H1 (cell line): ENCODE results near the gene SMARCE1. TPM values are rescaled to one million over a fixed set of nuclear protein-coding genes. Genes with fewer than 3 reads are reported as not detected.

Experiments
- CTCF ChIA-PET: fragments of 300-600 bp; sonication (Branson Sonifier 250); formaldehyde crosslinking; loops from one replicate; lab custom pipeline; 2021; ENCODE audit not compliant: partially characterized antibody; lab: Charles Lee
- POLR2A ChIA-PET: fragments of 300-600 bp; sonication (Branson Sonifier 250); formaldehyde crosslinking; loops from one replicate; lab custom pipeline; 2021; ENCODE audit warnings: inconsistent platforms; ENCODE audit not compliant: partially characterized antibody; lab: Charles Lee
- DNase-seq, 2 experiments: peaks; one replicate each; pipeline versions ENCODE4 v3.0.0 to v3.0.0-alpha.2; 2010 to 2022; ENCODE audit warnings: low spot score in 2 of 2, low read depth in 1 of 2, mixed read lengths in 1 of 2
- FAIRE-seq: peaks from 2 replicates; lab custom pipeline; 2011; peaks lifted over from hg19 to GRCh38; lab: Jason Lieb, UNC
- H2AFZ ChIP-seq: 2 replicates; pipeline ENCODE4 v1.8.1; 2012; ENCODE audit warnings: low read length, inconsistent platforms
- H2AK5ac ChIP-seq: 2 replicates; pipeline ENCODE4 v1.6.1; 2013; ENCODE audit warnings: low read depth, low read length
- H2BK120ac ChIP-seq: replicated peaks from 2 replicates; pipeline ENCODE3; 2013; ENCODE audit warnings: low read depth, low read length, inconsistent platforms
- H2BK12ac ChIP-seq: 2 replicates; pipeline ENCODE4 v1.6.1; 2013; ENCODE audit warnings: low read depth, low read length
- H2BK15ac ChIP-seq: 2 replicates; pipeline ENCODE4 v1.6.1; 2013; ENCODE audit warnings: low read length
- H2BK20ac ChIP-seq: 2 replicates; pipeline ENCODE4 v1.6.1; 2013; ENCODE audit warnings: low read length
- H2BK5ac ChIP-seq: 2 replicates; pipeline ENCODE4 v1.6.1; 2013; ENCODE audit warnings: low read depth, low read length
- H3K14ac ChIP-seq: 2 replicates; pipeline ENCODE4 v1.6.1; 2013; ENCODE audit warnings: inconsistent platforms; ENCODE audit not compliant: insufficient read length
- H3K18ac ChIP-seq: 2 replicates; pipeline ENCODE4 v1.6.1; 2013; ENCODE audit warnings: low read length; ENCODE audit errors: extremely low read depth
- H3K23ac ChIP-seq: 2 replicates; pipeline ENCODE4 v1.6.1; 2013; ENCODE audit warnings: inconsistent platforms; ENCODE audit not compliant: insufficient read length
- H3K23me2 ChIP-seq: 2 replicates; pipeline ENCODE4 v1.6.1; 2013; ENCODE audit warnings: low read depth, low read length
- H3K27ac ChIP-seq: 2 replicates; pipeline ENCODE4 v1.6.1; 2011; ENCODE audit warnings: low read depth, low read length, inconsistent platforms
- H3K27me3 ChIP-seq, 4 experiments: replicated peaks in 1 of 4; 1 replicate in 1 of 4; 2 replicates in 3 of 4; pipeline versions ENCODE4 v1.6.1 to v1.8.1; 2011 to 2013; ENCODE audit warnings: low read length in 3 of 4, mild to moderate bottlenecking in 3 of 4, inconsistent platforms in 2 of 4, mixed read lengths in 2 of 4, moderate library complexity in 1 of 4; ENCODE audit not compliant: control insufficient read depth in 3 of 4, insufficient read depth in 3 of 4; ENCODE audit errors: extremely low read depth in 1 of 4
- H3K36me3 ChIP-seq, 4 experiments: 2 replicates each; pipeline versions ENCODE4 v1.6.1 to v1.8.1; 2011 to 2013; ENCODE audit warnings: mild to moderate bottlenecking in 4 of 4, low read length in 3 of 4, moderate library complexity in 2 of 4, control low read depth in 1 of 4, inconsistent platforms in 1 of 4; ENCODE audit not compliant: insufficient read depth in 4 of 4, control insufficient read depth in 2 of 4
- H3K4ac ChIP-seq: replicated peaks from 2 replicates; pipeline ENCODE3; 2013; ENCODE audit warnings: low read length, low read depth, mixed read lengths, inconsistent platforms; ENCODE audit not compliant: insufficient read length
- H3K4me1 ChIP-seq, 4 experiments: replicated peaks in 1 of 4; 1 replicate in 1 of 4; 2 replicates in 3 of 4; pipeline versions ENCODE4 v1.6.1 to v1.8.1; 2011 to 2013; ENCODE audit warnings: low read length in 3 of 4, inconsistent platforms in 2 of 4, mixed read lengths in 1 of 4; ENCODE audit not compliant: insufficient read depth in 4 of 4, control insufficient read depth in 3 of 4
- H3K4me2 ChIP-seq, 2 experiments: 2 replicates each; pipeline versions ENCODE4 v1.6.1 to v1.8.1; 2011 to 2013; ENCODE audit warnings: low read depth in 2 of 2, low read length in 2 of 2, control low read depth in 1 of 2, inconsistent platforms in 1 of 2, mild to moderate bottlenecking in 1 of 2; ENCODE audit not compliant: insufficient read depth in 1 of 2
- H3K4me3 ChIP-seq, 4 experiments: fragments of 200-600, 300-600 bp in 1 of 4; sonication (generic), shearing (Covaris generic), sonication (Bioruptor Twin) in 1 of 4; 2 replicates each; pipeline versions ENCODE4 v1.5.1 to v1.8.1; 2011 to 2016; ENCODE audit warnings: low read length in 4 of 4, low read depth in 3 of 4, control low read depth in 2 of 4, inconsistent platforms in 2 of 4, mild to moderate bottlenecking in 2 of 4, mixed read lengths in 1 of 4, moderate library complexity in 1 of 4; ENCODE audit not compliant: insufficient read depth in 2 of 4; ENCODE audit errors: extremely low read depth in 1 of 4
- H3K56ac ChIP-seq: replicated peaks from 2 replicates; pipeline ENCODE3; 2013; ENCODE audit warnings: low read depth, mild to moderate bottlenecking, mixed read lengths, low read length, inconsistent platforms; ENCODE audit not compliant: insufficient read length
- H3K79me1 ChIP-seq: 2 replicates; pipeline ENCODE4 v1.6.1; 2013; ENCODE audit warnings: low read depth, low read length, control low read depth
- H3K79me2 ChIP-seq, 2 experiments: 2 replicates each; pipeline versions ENCODE4 v1.6.1 to v1.8.1; 2012 to 2013; ENCODE audit warnings: low read length in 2 of 2, mild to moderate bottlenecking in 2 of 2, inconsistent platforms in 1 of 2; ENCODE audit not compliant: insufficient read depth in 2 of 2, control insufficient read depth in 1 of 2
- H3K9ac ChIP-seq, 4 experiments: replicated peaks in 1 of 4; 1 replicate in 1 of 4; 2 replicates in 3 of 4; pipeline versions ENCODE4 v1.6.1 to v1.8.1; 2011 to 2013; ENCODE audit warnings: low read depth in 3 of 4, low read length in 3 of 4, control low read depth in 2 of 4, mild to moderate bottlenecking in 2 of 4, moderate library complexity in 2 of 4, inconsistent platforms in 1 of 4; ENCODE audit errors: extremely low read depth in 1 of 4
- H3K9me3 ChIP-seq, 2 experiments: 2 replicates each; pipeline versions ENCODE4 v1.6.1 to v1.8.1; 2012 to 2013; ENCODE audit warnings: mild to moderate bottlenecking in 2 of 2, moderate library complexity in 2 of 2, control low read depth in 1 of 2, inconsistent platforms in 1 of 2, low read depth in 1 of 2, low read length in 1 of 2, mixed read lengths in 1 of 2; ENCODE audit not compliant: insufficient read depth in 2 of 2
- H4K20me1 ChIP-seq, 2 experiments: replicated peaks in 1 of 2; 2 replicates each; pipeline versions ENCODE3 to v1.8.1; 2011 to 2013; ENCODE audit warnings: inconsistent platforms in 2 of 2, low read length in 2 of 2, mild to moderate bottlenecking in 1 of 2; ENCODE audit not compliant: insufficient read depth in 2 of 2, control insufficient read depth in 1 of 2
- H4K5ac ChIP-seq: 2 replicates; pipeline ENCODE4 v1.6.1; 2013; ENCODE audit warnings: low read length, low read depth, mixed read lengths, inconsistent platforms; ENCODE audit not compliant: insufficient read length
- H4K8ac ChIP-seq: 2 replicates; pipeline ENCODE4 v1.8.0; 2013; ENCODE audit warnings: mild to moderate bottlenecking, moderate library complexity, low read length, inconsistent platforms; ENCODE audit not compliant: insufficient read depth; ENCODE audit errors: extremely low read depth
- H4K91ac ChIP-seq: replicated peaks from 2 replicates; pipeline ENCODE3; 2013; ENCODE audit warnings: low read length, mixed read lengths, inconsistent platforms; ENCODE audit not compliant: insufficient read length
- ATF3 ChIP-seq: IDR thresholded peaks from 2 replicates; pipeline ENCODE4 v1.6.1; 2011; ENCODE audit warnings: low read depth, mild to moderate bottlenecking, low read length; ENCODE audit not compliant: insufficient read depth
- CTBP2 ChIP-seq: IDR thresholded peaks from 2 replicates; pipeline ENCODE4 v1.7.0; 2011; ENCODE audit warnings: borderline replicate concordance, mild to moderate bottlenecking, moderate library complexity, mixed read lengths, low read length; ENCODE audit not compliant: insufficient read depth, insufficient read length
- EZH2 ChIP-seq: fragments of 200-600 bp; sonication (generic); IDR thresholded peaks from 2 replicates; pipeline ENCODE4 v1.7.1; 2012; ENCODE audit warnings: low read depth, mild to moderate bottlenecking, moderate library complexity, low read length, inconsistent platforms; ENCODE audit not compliant: severe bottlenecking
- FOSL1 ChIP-seq: IDR thresholded peaks from 2 replicates; pipeline ENCODE4 v1.6.1; 2011; ENCODE audit warnings: mild to moderate bottlenecking, low read depth, low read length, moderate library complexity; ENCODE audit not compliant: insufficient read depth
- HDAC2 ChIP-seq, 2 experiments: fragments of 300-600 bp in 1 of 2; sonication (generic) in 1 of 2; IDR thresholded peaks; 2 replicates each; pipeline ENCODE4 v1.6.1; 2011 to 2012; ENCODE audit warnings: low read depth in 2 of 2, low read length in 2 of 2, mild to moderate bottlenecking in 2 of 2, moderate library complexity in 2 of 2, borderline replicate concordance in 1 of 2, inconsistent platforms in 1 of 2
- KDM4A ChIP-seq: IDR thresholded peaks from one replicate; pipeline ENCODE4 v1.7.1; 2012; ENCODE audit warnings: low read depth, mild to moderate bottlenecking, moderate library complexity, low read length, inconsistent platforms; ENCODE audit not compliant: severe bottlenecking
- POLR2A ChIP-seq, 2 experiments: IDR thresholded peaks; 1 replicate in 1 of 2; 2 replicates in 1 of 2; pipeline ENCODE4 v1.6.1; 2011; ENCODE audit warnings: low read depth in 2 of 2, low read length in 2 of 2, mild to moderate bottlenecking in 2 of 2; ENCODE audit errors: control extremely low read depth in 1 of 2
- POLR2AphosphoS5 ChIP-seq: IDR thresholded peaks from 2 replicates; pipeline ENCODE4 v1.6.1; 2011; ENCODE audit warnings: low read depth, low read length
- SIX5 ChIP-seq: IDR thresholded peaks from 2 replicates; pipeline ENCODE4 v1.6.1; 2011; ENCODE audit warnings: mild to moderate bottlenecking, low read depth, low read length
- SUZ12 ChIP-seq: fragments of 200-600 bp; sonication (generic); IDR thresholded peaks from 2 replicates; pipeline ENCODE4 v1.6.1; 2012; ENCODE audit warnings: mild to moderate bottlenecking, inconsistent platforms, low read length, moderate library complexity, mixed read lengths
- TAF1 ChIP-seq: IDR thresholded peaks from 2 replicates; pipeline ENCODE4 v1.6.1; 2011; ENCODE audit warnings: mild to moderate bottlenecking, low read depth, low read length
- WGBS, 2 experiments: shearing (Covaris generic) in 1 of 2; methylation state at CpG; one replicate each; pipeline versions ENCODE4 v1.1.6 to v1.1.7; 2013 to 2015; ENCODE audit warnings: low lambda C conversion rate in 2 of 2, mixed read lengths in 2 of 2, inconsistent platforms in 1 of 2, low coverage in 1 of 2, missing lambda C conversion rate in 1 of 2; ENCODE audit not compliant: insufficient replicate concordance in 2 of 2, insufficient coverage in 1 of 2, insufficient read length in 1 of 2; ENCODE audit errors: extremely low coverage in 1 of 2, missing lambda C conversion rate in 1 of 2; 5-methylcytosine and 5-hydroxymethylcytosine counted together
- polyA plus RNA-seq, 7 experiments: library from polyadenylated mRNA; depleted of rRNA in 3 of 7; stranded (reverse) in 5 of 7; unstranded in 2 of 7; fragments of >200 nt in 5 of 7; fragments of 200-250 nt in 2 of 7; gene quantifications; 1 replicate in 5 of 7; 2 replicates in 1 of 7; 4 replicates in 1 of 7; pipeline versions ENCODE4 v1.2.1 to v1.2.3, GENCODE V29; 2011 to 2013; ENCODE audit warnings: missing spikeins in 2 of 7, mixed read lengths in 2 of 7
- total RNA-seq: library from RNA; stranded (reverse); fragmentation: NEBNext Ultra II Directional; extraction: Animal tissue kit (Norgen Biotek cat#: 25700); gene quantifications from 2 replicates; pipeline ENCODE4 v1.2.1, GENCODE V29; 2021
- TF ChIP-seq, protein P1 (sequence below): IDR thresholded peaks from 2 replicates; pipeline ENCODE4 v1.6.1; 2012; ENCODE audit warnings: inconsistent platforms

The SMARCE1 gene
- total and polyA plus RNA-seq, 2 of the 8 experiments (the other 6 are each of a cell fraction or from before 2014, with no cell fraction given): 30.7 to 131 TPM

GRCh38 chr17:40598301-40598618 lies 49.4 kb downstream of the SMARCE1 start:
- no peak overlapping the region for H4K5ac ChIP-seq
- H3K18ac ChIP-seq: no peak overlapping the region
- DNase-seq: no peak
- no peak overlapping the region for H3K4me3 ChIP-seq
- H2BK120ac ChIP-seq: no peak overlapping the region
- WGBS, 2 experiments: 93% methylated on average over 5 of the region's 5 CpGs; no CpG with 5 or more reads in 1 of the 2 experiments
- no peak overlapping the region for H3K23ac ChIP-seq
- POLR2A ChIA-PET: interaction anchor here (1.6 kb wide), 1 partner anchor 50 kb away, joined by 4 read pairs; no protein-coding TSS in a partner anchor
- H2AK5ac ChIP-seq: no peak overlapping the region
- no peak overlapping the region for H2AFZ ChIP-seq
- H4K8ac ChIP-seq: no peak overlapping the region
- no peak overlapping the region for H3K14ac ChIP-seq
- no peak for FAIRE-seq
- H2BK20ac ChIP-seq: no peak overlapping the region
- H3K4me1 ChIP-seq: peaks cover 0 to 3% (median 0%) of the 10 kb centered on the region in 4 experiments; a peak in 2 of 7 replicates
- no peaks in the 10 kb centered on the region; a peak in 1 of 7 replicates for H3K27me3 ChIP-seq
- no peaks in the 10 kb centered on the region for H3K79me1 ChIP-seq
- H3K4ac ChIP-seq: no peak overlapping the region
- TF ChIP-seq HDAC2 (IDR thresholded peaks at IDR 0.05; ENCODE audit: borderline replicate concordance in 1 of 2, low read depth in 2 of 2, low read length in 2 of 2) (no peak), SUZ12 (no peak), FOSL1 (no peak), EZH2 (no peak), CTBP2 (no peak), SIX5 (no peak), POLR2A (IDR thresholded peaks at IDR 0.05; ENCODE audit: control extremely low read depth in 1 of 2, low read depth in 2 of 2, low read length in 2 of 2) (no peak), POLR2AphosphoS5 (no peak), TAF1 (no peak), KDM4A (no peak), ATF3 (no peak)
- TF ChIP-seq, protein P1, sequence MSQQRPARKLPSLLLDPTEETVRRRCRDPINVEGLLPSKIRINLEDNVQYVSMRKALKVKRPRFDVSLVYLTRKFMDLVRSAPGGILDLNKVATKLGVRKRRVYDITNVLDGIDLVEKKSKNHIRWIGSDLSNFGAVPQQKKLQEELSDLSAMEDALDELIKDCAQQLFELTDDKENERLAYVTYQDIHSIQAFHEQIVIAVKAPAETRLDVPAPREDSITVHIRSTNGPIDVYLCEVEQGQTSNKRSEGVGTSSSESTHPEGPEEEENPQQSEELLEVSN: no peak
- H4K91ac ChIP-seq: no peak overlapping the region
- no peaks in the 10 kb centered on the region for H3K9me3 ChIP-seq
- no peak overlapping the region for H3K9ac ChIP-seq
- H3K79me2 ChIP-seq: no peaks in the 10 kb centered on the region
- no peak overlapping the region for H2BK5ac ChIP-seq
- H3K23me2 ChIP-seq: no peaks in the 10 kb centered on the region
- no peaks in the 10 kb centered on the region for H4K20me1 ChIP-seq
- H3K36me3 ChIP-seq: no peaks in the 10 kb centered on the region
- no peak overlapping the region for H3K27ac ChIP-seq
- CTCF ChIA-PET: interaction anchor here (1.1 to 1.3 kb wide), 3 partner anchors 16 to 38 kb away, joined by 3 to 6 read pairs (median 3); no protein-coding TSS in a partner anchor
- no peak overlapping the region for H3K4me2 ChIP-seq
- no peak overlapping the region for H2BK15ac ChIP-seq
- H3K56ac ChIP-seq: no peak overlapping the region
- H2BK12ac ChIP-seq: no peak overlapping the region
